Measurements from ENCODE around the gene GOLGA6B.
"Not testable (repeated sequence)": the region's sequence is repeated elsewhere in the genome, so short reads cannot be mapped to it uniquely, and the experiment has no call there.

GOLGA6B gene

GRCh38 chr15:72669803-72670202, 15.3 kb downstream of the GOLGA6B start:
- not testable (repeated sequence) for DNase-seq

- DNase-seq, result peak; percentile 86 to 87
Observed at GRCh38 chr15:72670656-72671352, 16.3 kb downstream of the GOLGA6B start.

GRCh38 chr15:72671525-72671924, 17.0 kb downstream of the GOLGA6B start:
- DNase-seq, result no peak

DNA sequence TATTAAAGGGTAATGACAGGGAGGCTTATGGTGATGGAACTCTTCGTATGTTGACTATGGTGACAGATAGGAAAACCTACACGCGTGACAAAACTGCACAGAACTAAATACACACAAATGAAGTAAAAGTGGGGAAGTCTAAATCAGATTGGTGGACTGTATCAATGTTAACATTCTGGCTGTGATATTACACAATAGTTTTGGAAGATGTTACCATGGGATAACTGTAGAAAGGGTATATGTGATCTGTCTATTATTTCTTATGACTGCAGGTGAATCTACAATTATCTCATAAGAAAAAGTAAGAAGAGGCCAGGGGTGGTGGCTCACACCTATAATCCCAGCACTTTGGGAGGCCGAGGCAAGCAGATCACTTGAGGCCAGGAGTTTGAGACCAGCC, 22.3 kb downstream of the GOLGA6B start:
- no peak for DNase-seq

- no peak for DNase-seq
Observed at GRCh38 chr15:72680931-72681330, 26.4 kb downstream of the GOLGA6B start.

DNA sequence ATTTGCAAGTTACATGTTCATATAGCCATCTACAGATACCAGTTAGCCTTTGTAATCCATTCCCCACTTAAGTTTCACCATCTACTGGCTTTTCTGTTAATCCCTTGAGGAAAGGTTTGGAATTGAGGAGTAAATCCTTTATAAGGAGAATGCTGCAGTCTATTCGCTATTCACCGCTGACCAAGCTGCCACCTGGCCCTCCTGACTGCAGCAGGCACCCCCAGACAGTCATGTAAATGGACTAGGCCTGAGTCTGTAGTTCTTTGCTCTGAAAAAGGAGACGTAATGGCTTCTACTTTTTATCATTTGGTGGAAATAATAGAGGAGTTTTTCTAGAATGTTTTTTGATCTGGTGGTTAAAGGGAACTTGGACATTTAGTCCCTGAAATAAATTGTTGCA, 28.3 kb downstream of the GOLGA6B start:
- no peak for DNase-seq

DNA sequence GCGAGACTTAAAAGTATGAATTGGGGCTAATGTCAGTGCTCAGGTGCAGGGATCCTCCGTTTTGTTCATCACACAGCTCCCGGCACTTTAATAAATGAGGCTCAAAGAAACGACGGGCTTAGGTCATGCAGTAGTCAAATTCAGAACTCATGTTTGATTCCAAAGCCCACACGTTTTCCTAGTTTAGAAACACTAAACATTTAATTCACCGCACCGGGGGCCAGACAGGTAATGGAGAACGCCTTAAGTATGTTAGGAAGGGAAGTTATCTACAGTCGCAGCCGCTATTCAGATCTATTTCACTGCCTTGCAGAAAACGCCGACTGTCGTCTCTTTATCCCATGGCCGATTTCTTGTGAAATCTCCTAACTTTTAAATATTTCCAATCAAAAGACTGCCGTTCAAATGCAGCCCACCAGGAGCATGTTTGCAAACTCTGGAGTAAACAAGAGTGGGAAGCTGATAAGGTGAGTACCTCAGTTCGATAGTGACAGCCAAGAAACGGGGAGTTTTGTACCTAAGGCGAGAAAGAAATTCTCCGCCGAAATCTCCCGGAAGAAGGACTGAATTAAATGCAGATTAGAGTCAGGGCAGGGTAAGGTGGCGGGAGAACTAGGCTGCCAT, 30.9 kb downstream of the GOLGA6B start:
- peak in 1 of 2 experiments; percentile 25 for DNase-seq

- peak; percentile 91 to 93 for DNase-seq
Observed at GRCh38 chr15:72685925-72686794, 31.7 kb downstream of the GOLGA6B start, which contains the start of the genes BBS4 and HIGD2B. Gene BBS4, plus strand, starts transcription at chr15:72686207. Its CDS starts 21 bp downstream, at chr15:72686228. Gene HIGD2B, minus strand, starts transcription at chr15:72686182. Its CDS starts 9,808 bp downstream, at chr15:72676374.

DNA sequence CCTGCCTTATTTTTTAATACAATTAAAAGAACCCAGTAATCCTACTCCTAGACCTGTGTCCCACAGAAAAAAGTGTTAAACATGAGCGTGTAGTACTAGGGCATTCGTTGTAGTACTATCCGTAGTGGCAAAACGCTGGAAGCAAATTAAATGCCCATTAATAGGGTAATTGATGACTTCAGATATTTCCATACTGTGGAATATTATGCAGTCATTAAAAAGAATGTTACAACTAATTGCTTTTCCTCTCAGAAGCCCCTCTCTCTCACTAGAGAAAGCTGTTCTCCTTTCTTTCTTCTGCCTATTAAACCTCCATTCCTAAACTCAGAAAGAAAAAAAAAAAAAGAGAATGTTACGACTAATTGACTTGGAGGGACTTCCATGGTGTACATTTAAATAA, 34.2 kb downstream of the GOLGA6B start:
- DNase-seq, result no peak

DNA sequence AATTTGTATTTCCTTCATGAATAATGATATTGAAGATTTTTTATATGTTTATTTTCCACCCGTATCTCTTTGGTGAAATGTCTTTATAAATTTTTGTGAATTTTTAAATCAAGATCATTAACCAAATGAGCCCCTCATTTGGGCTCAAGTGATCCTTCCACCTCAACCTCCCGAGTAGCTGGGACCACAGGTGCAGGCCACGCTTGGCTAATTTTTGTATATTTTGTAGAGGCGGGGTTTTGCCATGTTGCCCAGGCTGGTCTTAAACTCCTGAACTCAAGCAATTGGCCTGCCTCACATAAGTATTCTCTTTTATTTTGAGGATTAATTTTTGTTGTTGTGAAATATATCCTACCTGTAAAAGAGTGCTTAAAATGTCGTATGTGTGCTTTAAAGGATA, 36.4 kb downstream of the GOLGA6B start:
- DNase-seq, result no peak

GRCh38 chr15:72698938-72699337, 44.4 kb downstream of the GOLGA6B start:
- DNase-seq, result no peak

- DNase-seq, result no peak
Observed at GRCh38 chr15:72700076-72700475, 45.6 kb downstream of the GOLGA6B start.

- DNase-seq, result no peak
Observed at GRCh38 chr15:72706266-72706665, 51.8 kb downstream of the GOLGA6B start.

GRCh38 chr15:72708551-72709303, 54.2 kb downstream of the GOLGA6B start:
- DNase-seq, result not testable (repeated sequence)

All from activated T-cell treated with anti-CD3 and anti-CD28 coated beads, Interleukin-2, amount 50 U/mL, for 48 hours (primary cell).